ENCODE measurements around the gene EPOP.

EPOP gene

DNA sequence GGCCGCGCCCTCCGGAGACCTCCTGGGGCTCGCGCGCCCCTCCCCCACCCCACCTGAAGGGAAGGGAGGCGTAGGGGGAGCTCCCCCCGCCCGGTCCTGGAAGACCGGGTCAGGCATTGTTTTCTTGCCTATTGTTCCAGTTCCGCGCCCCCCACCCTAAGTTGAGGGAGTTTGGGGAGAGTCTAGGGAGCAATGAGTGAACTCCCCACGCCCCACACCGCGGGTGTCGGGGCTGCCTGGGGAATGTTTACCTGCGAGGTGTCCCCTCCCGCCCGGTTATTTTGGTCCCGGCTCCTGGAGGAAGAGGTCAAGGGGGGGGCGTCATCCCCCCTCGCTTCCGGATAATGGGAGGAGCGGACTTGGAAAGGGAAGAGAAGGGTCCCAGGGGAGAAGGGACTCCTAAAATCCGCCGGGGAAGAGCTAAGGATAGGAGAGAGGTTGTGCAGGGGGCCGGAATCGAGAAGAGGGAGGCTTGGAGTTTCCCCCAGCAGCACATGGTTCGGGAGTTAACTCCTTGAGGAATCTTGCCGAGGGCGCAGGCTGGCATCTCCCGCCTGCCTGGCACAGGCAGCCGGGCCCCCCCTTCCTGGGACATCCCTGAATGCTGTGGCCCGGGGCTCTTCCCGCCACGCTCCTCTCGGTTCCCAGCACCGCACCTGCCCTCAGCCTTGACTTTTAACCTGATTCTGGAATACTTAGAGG is 31.2 kb upstream of the EPOP start:
- no peak for DNase-seq (ENCODE audit: low read depth)

DNA sequence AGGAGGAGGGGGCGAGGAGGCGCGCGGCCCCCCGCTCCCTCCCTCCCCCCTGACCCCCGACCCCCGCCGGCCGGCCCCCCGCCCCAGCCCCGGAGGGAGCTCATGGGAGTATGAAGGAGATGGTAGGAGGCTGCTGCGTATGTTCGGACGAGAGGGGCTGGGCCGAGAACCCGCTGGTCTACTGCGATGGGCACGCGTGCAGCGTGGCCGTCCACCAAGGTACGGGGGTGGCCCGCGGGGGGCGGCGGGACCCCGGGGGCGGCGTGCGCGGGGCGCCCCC is 30.7 kb upstream of the EPOP start:
- no peak for DNase-seq (ENCODE audit: low read depth)

DNA sequence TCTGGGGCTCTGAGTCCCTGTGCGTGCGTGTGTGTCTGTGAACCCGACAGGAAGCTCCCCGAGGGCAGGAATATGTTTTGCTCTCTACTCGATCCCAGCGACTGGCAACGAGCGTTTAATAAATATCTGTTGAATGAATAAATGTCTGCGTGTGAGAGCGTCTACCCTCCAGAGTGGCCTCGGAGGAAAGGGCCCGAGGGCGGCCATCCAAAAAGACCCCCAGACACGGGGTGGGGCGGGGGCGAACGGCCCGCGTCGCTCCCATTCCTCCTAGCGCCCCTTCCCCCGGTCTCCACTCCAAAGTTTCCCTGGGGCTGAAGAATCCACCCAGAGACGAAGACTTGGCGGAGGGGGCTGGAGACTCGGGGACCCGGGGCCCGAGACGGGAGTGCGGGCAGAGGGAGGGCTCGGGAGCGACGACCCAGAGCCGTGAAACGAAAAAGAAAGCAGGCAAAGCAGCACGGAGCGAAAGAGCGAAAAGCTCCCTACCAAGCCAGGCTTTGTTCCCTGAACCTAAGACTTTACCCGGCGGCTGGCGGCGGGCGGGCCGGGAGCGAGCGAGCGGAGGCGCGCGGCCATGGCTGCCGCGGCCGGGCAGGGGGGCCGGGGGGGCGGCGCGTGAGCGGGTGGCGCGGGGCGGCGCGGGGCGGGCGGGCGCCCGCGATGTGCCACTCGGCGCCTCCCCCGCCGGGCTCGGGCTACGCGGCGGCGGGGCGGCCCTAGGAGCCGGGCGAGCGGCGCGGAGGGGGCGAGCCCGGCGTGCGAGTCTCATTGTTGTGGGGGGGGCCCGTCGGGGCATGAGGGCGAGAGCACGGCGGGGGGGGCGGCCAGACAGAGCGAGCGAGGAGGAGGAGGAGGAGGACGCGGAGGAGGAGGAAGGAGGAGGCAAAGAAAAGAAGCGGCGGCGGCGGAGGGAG is 30.1 kb upstream of the EPOP start, which contains the start of gene MLLT6:
MLLT6 (plus strand) TSS at position 668 of the 917 bp plus-strand sequence. CDS start 360 bp downstream, outside the sequence.
- DNase-seq (ENCODE audit: low read depth) = peak; percentile 24

DNA sequence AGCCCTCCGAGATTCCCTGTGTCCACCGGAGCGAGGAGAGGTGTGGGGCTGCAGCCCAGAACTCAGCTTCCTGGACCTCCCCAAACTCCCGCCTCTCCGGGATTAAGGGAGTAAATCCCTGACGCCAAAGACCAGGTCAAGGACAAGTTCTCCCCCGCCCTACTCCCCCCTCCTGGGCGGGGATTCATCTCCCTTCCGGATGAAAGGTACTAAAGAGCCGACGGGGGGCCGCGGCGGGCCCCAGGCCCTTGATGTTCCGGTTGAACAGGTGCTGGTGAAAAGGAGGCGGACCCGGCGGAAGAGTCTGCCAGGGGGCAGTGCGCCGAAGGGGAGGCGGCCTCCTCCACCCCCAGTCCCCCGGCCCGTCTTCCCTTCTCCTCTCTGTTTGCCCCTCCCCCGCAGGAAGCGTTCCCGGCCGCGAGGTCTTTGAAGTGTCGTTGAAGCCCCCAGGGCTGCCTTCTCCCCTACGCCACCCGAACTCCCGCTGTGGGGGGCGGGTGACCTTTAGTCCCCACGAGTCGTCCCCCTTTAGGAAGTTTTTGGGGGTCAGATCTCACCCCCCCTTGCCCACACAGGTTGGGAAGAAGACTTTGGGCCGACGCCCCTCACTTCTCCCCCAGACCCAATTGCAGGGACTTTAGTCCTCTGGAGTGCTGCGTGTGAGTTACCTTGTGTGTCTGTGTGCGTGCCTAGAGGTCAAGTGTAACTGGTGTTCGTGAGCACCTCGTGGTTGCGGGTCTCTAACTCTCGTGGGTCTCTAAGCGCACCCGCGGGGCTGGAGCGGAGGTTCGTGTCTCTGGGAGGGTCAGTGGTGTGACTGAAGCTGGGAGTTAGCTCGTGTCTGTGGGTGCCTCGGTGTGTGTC is 29.2 kb upstream of the EPOP start:
- DNase-seq (ENCODE audit: low read depth) = no peak

DNA sequence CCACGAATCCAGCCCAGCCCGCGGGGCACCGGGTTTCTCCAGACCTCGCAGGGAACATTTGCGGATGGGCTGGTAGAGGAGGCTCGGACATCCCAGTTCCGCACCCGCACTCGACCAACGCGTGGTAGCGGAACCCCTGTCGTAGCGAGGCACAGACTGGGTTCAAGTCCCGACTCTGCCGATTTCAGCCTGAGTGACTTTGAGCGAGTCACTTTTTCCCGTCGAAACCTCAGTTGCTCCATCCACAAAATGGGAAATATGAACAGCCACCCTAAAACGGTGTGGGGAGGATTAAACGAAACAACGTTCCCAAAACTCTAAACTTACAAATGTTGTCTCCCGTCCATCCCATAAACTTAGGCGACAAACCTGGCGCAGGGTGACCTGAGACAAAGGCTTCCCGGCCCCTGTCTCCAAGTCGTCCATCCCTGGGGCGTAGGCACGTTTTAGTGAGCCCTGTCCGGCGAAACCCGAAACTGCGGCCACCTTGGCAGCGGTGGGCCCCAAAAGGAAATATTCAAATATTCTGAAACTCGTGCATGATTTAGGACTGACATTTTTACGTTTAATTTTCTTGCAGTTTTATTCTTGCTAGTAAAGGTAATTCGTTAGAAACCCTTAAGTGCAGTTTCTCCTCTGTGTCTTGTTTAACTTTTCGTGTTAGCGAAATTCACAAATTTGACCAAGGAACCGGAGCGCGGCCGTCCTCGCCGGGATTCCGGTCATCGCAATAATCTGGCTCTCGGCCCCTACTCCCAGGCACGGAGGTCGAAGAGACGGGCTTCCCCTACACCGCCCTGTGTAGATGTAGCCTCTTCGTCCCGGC is 28.4 kb upstream of the EPOP start:
- no peak for DNase-seq (ENCODE audit: low read depth)

DNA sequence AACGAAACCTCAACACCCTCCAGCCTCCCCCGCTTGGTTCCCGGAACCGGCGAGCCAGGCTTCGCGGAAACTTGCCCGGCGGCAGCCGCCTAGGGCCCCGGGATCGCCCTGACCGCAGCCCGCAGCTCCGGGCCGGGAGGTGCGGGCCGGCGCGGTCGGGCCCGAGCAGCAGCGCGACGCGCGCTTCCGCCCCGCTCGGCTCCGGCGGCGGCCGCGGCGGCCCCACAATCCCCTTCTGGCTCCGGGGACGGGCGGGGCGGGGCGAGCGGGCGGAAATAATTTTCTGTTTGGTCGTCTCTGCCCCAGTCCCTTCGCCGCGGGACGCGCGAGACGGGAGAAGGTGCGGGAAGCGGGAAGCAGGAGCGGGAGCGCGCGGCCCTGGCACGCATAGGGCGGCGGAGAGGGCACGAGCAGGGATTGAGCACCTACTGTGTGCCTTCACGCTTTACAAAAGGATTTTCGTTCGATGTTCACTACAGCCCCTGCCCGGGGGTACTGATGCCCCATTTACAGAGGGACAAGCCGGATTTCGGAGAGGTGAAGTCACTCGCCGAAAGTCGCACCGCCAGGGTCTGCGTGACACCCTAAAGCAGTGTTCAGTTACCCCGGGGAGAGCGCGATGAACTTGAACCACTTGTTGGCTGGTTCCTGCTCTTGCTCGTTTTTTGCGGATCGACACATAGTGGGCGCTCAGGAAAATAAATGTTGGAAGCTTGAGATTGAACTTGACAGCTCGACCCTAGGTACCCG is 27.6 kb upstream of the EPOP start:
- peak; percentile 41 for DNase-seq (ENCODE audit: low read depth)

DNA sequence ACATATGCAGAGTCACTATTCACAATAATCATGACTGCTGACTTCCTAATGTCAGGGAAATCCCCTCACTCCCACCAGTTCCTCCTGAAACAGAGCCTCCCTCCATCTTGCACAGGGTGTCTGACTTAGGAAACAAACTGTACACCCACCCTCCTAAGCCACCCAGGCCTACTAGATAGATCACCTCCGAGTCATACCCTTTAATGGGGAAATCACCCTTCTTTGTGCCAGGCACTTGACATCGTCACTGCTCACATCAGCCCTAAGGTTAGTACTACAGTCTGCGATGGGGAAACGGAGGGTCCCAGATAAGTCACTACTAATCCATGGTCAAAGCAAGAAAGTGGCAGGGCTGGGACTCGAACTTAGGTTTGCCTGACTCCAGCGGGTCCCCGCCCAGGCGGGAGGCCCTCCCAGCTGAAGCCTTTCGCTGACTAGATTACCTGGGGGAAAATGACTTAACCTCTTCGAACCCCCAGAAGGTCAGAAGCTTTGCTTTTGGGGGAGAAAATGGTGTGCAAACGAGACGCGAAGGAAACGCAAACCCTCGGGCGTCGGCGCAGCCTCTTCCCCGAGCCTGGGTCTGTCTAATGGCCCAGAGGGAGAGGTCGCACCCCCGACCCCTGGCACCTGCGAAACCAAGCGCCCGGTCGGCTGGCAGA is 26.9 kb upstream of the EPOP start:
- no peak for DNase-seq (ENCODE audit: low read depth)

DNA sequence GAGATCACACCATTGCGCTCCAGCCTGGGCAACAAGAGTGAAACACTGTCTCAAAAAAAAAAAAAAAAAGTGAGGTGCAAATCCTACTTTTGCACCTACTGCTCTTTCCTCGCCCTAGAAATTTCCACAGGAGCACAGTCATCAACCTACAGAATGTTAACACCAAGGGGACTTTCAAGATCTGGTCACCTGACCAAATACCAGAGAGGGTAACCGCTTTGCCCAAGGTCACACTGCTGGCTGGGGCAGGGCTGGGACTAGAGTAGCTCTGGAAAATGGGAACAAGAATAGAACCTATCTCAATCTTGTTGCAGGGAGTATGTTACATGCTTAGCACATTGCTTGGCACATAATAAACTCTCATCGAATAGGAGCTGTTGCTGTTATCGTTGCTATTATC is 24.0 kb upstream of the EPOP start:
- no peak for DNase-seq (ENCODE audit: low read depth)

DNA sequence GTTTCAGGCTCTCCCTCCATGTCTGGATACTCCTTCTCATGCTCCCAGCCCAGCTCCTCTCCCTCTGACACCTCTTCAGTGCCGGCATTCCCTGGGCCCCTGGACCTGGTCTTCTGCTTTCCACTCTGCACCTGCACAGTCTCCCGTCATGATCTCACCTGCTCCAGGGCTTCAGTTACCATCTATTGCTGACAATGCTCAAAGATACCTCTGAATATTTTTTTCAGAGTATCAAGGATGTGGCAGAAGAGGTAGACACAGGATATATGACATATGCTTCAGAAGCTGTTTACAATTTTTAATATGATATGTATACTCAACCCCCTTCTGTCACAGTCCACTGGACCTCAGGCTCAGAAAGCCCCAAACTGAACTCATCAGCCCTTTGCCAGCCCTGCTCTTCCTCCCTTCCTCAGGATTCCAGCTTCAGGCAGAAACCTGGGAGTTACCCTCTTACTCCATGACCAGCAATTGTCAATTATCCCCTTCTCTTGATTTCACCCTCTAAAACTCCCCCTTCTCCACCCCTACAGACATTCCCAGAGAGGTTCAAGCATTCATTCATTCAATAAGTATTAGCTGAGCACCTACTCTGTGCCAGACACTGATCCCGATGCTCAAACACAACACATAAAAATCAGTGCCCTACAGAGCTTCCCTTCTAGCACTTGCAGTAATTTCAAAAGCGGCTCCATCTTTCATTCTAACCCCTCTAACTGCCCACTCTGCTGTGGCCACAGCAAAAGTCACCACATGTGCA is 22.5 kb upstream of the EPOP start:
- DNase-seq (ENCODE audit: low read depth) = no peak

DNA sequence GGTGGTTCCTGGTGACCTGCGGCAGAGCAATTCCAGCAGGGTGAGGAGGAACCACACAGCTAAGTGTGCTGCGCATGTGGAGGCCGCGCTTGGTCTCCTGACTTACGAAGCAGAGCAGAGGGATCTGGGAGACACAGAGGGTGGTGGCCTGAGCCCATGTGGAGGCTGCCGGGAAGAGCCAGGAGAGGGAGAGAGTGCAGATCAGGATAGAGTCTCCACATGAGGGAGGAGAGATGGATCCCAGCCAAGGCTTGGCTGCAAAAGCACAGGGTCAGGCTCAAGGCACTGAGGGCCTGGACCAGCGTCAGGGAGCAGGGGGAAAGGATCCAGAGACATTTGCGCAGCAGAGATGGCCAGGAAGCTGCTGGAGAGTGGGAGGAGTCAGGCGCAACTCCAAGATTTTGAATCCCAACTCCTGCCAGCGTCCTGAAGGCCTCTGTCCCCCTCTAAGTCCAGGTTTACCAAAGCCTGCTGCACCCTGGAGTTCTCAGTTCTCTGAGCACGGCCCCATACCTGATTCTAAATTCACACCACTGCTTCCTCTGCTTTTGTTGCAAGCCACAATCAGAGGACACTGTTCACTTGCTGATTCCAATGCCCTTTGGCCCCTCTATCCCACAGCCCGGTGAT is 19.1 kb upstream of the EPOP start:
- no peak for DNase-seq (ENCODE audit: low read depth)

DNA sequence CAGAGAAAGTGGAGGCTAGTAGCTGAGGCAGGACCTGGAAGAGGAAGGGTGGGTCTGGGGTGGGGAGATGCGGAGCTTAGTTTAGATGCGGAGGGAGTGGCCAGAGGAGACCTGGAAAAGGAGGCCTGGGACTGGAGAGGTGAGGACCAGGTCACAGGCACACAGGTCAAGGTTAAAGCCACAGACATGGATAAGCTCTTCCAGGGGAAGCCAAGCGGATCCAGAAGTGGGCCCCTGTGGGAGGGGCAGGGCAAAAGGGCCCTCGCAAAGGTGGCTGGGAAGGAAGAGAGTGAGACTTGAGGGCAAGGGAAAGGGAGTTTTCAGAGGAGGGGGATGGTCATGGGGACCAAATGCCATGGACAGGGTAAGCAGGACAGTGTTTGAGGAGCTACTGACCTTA is 16.4 kb upstream of the EPOP start:
- no peak for DNase-seq (ENCODE audit: low read depth)

DNA sequence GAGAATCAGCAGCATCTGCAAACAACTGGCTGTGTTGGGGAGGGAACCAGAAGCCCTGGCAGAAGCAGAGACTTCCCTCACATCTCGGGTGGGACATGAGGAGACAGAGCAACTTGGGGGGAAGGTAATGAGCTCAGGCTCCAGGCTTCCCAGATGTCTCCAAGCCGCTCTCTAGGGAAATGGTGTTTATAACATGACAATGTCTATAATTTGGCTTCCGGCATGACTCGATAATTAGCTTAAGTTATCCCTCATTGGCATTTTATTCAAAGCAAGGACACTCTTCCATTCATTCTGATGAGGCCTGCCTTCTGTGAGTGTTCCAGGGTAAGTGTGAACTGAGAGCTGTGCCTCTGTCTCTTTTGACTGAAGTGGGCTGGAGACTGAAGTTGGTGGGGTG is 15.6 kb upstream of the EPOP start:
- DNase-seq (ENCODE audit: low read depth) = no peak

DNA sequence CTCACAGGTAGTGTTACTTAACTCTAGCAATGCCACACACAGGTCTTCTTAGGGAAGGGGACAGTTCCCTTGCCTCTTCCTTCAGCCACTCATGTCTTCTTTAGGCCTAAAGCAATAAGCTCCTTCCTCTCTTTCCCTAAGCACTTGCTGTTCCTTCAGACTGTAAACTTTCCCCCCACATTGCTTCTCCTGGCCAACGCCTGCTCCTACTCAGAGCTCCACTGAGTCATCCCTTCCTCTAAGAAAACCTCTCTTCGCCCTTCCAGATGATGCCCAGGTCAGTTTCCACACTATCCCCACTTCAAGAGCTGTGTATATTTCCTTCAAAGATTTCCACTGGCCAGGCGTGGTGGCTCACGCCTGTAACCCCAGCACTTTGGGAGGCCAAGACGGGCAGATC is 12.5 kb upstream of the EPOP start:
- DNase-seq (ENCODE audit: low read depth) = no peak

DNA sequence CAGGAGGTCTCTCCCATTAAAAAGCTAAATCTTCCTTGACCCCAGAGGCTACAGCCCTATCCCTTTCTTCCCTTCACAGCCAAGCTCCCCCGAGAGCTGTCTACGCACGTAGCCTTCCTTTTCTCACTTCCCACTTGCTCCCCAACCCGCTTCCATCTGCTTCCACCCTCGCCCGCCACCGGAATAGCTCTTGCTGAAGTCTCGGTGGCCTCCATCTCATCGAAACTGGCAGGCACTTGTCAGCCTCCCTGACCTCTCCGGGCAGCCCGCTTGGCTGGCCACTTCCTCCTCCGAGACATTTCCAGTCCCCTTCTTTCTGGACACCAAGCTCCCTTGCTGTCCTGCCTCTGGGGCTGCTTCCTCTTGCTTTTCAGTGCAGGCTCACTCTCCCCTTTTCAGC is 10.7 kb upstream of the EPOP start:
- no peak for DNase-seq (ENCODE audit: low read depth)

DNA sequence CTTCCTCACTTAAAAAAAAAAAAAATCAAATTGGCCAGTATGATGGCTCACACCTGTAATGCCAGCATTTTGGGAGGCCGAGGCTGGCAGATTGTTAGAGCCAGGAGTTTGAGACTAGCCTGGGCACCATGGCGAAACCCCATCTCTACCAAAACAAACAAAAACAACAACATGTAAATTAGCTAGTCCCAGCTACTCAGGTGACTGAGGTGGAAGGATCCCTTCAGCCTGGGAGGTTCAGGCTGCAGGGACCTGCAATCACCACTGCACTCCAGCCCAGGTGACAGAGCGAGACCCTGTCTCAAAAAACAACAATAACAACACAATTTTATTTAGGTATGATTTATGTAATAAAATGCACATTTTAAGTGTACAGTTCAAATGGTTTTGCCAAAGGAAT is 6.3 kb upstream of the EPOP start:
- DNase-seq (ENCODE audit: low read depth) = no peak

DNA sequence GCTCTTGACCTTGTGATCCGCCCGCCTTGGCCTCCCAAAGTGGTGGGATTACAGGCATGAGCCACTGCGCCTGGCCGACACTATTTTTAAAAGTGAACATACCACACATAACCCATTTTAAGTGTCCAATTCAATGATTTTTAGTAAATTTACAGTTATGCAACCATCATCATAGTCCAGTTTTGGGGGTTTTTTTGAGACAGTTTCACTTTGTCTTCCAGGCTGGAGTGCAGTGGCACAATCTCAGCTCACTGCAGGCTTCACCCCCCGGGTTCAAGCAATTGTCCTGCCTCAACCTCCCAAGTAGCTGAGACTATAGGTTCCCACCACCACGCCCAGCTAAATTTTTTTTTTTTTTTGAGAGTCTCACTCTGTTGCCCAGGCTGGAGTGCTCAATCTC is 3.1 kb upstream of the EPOP start:
- DNase-seq (ENCODE audit: low read depth) = no peak

DNA sequence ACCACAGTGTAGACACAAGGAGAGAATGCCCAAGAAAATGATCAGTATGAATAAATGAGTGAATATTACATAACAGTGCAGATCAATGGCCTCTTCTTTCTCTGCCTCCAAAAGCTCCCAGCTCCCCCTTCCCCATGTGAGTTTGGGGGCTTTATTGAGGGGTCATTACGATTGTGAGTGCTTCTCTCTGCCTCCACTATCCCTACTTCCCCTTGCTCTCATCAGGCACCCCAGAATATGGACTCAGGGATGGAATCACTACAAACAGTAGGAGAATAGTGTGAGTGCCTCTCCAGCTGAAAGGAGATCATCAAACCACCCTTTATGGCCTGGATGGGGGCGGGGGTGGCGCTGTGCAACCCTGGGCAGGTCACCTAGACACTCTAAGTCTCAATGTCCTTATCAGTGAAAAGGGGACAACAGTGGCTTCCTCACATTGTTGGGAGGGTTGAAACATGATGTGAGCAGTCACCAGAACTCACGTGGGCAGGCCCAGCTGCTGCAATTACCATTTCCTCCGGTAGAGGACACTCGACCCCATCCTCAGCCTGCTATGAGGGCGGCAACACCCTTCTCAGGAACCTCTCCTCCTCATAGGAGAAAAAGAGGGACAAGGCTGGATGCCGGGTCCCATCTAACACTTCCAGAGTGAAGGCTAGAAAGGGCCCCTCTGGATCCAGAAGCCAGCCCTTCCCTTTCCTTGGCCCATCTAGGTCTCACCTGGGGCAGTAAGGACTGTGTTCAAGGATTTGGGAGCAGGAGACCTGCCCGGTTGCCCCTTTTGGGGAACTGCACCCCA is 2.1 kb upstream of the EPOP start:
- no peak for DNase-seq (ENCODE audit: low read depth)

DNA sequence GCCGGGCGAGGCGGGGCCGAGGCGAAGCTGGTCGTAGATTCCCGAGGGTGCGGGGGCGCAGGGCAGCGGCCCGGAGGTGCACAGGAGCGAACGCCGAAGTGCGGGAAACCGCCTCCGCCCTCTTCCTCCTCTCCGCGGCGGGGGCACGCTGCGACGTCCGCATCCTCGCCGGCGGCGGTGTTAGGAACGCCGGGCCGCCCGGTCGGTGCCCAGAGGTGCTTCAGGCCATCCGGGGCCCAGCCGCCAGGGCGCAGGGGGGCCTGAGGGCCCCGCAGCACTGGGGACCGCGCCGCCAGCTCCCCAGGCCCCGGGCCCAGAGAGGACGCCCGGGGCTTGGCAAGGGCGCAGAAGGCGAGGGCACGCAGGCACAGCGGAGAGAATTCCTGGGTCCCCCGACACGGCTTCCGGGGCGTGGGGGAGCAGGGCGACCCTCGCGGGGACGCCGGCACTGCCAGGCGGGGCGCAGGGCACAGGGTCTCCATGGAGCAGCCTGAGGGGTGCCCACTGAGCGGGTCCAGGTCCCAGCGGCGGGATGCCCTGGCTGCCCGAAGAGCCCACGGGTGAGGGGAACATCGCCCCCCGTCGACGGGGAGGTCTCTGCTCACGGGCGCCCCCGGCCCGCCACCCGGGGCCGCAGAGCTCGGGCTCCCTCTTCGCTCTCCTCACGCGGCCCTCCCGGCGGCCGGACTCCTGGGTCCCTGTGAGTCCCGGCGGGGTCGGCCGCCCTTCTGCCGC is 576 bp downstream of the EPOP start:
- no peak for DNase-seq (ENCODE audit: low read depth)

All from HS-5 (cell line).